Measurements from ENCODE around the gene KDM6A. TPM values are rescaled to one million over a fixed set of nuclear protein-coding genes. Genes with fewer than 3 reads are reported as not detected.

KDM6A gene
- total and polyA plus RNA-seq, 2 donors (not counting 3 experiments of a cell fraction or from before 2014, with no cell fraction given), result 9.0 to 20.6 TPM

- Histone ChIP-seq H3K4me1 (ENCODE audit: control insufficient read depth, extremely low read depth, insufficient read depth, low read length) (peaks cover 14% of the 10 kb centered on the region), H3K9me3 (replicated peaks; ENCODE audit: control insufficient read depth, insufficient read depth, low read length) (no peaks in the 10 kb centered on the region), H3K9me1 (replicated peaks; ENCODE audit: control insufficient read depth, extremely low read depth, insufficient read depth, low read length) (no peaks in the 10 kb centered on the region), H2AFZ (ENCODE audit: low read depth, low read length) (no peak overlapping the region), H3K27ac (ENCODE audit: insufficient read depth, low read depth, low read length) (no peak overlapping the region), H3K4me3 (replicated peaks in 1 of 3; ENCODE audit: insufficient read depth in 1 of 3, low read depth in 1 of 3, low read length in 3 of 3) (no peak overlapping the region), H3K36me3 (ENCODE audit: control insufficient read depth in 2 of 2, extremely low read depth in 1 of 2, insufficient read depth in 2 of 2, low read length in 2 of 2) (no peaks in the 10 kb centered on the region), H3K27me3 (ENCODE audit: control insufficient read depth in 2 of 2, insufficient read depth in 2 of 2, low read length in 2 of 2) (no peaks in the 10 kb centered on the region), H3K79me2 (ENCODE audit: control insufficient read depth, insufficient read depth, low read length) (peaks cover 46% of the 10 kb centered on the region), H3K9ac (replicated peaks; ENCODE audit: extremely low read depth, insufficient read depth, low read length) (no peak overlapping the region), H4K20me1 (replicated peaks; ENCODE audit: control insufficient read depth, extremely low read depth, insufficient read depth, low read length) (no peaks in the 10 kb centered on the region), H3K4me2 (ENCODE audit: insufficient read depth, low read length) (no peak overlapping the region)
- FAIRE-seq (peak; percentile 38), DNase-seq (ENCODE audit: low read depth, low spot score) (peak; percentile 55)
- ChIA-PET POLR2A (no interaction called here), CTCF (interaction anchor here (1.0 kb wide), 2 partner anchors 12 to 115 kb away, joined by 3 read pairs; no protein-coding TSS in a partner anchor)
- TF ChIP-seq JUN (IDR thresholded peaks at IDR 0.05; ENCODE audit: borderline replicate concordance, insufficient read depth, insufficient read length, low read depth) (no peak), MYC (IDR thresholded peaks at IDR 0.05; ENCODE audit: low read depth, low read length) (no peak), GATA2 (IDR thresholded peaks at IDR 0.05; ENCODE audit: insufficient read depth, insufficient read length, low read depth, low read length) (no peak), POLR2A (IDR thresholded peaks at IDR 0.05; ENCODE audit: low read depth, low read length) (no peak), EZH2 (IDR thresholded peaks at IDR 0.05; ENCODE audit: borderline replicate concordance, low read depth, low read length, severe bottlenecking) (no peak), CTCF (IDR thresholded peaks at IDR 0.05; ENCODE audit: extremely low read depth in 1 of 2, insufficient read depth in 1 of 2, low read depth in 1 of 2, low read length in 2 of 2) (no peak)
- dilution Hi-C loops (cut with MboI; ENCODE audit: extremely low pct_ligation_motif_present, low sequenced_read_pairs), result no loop called here
- BruUV-seq (replicated peaks), result no TSS peak
- intact Hi-C loops (cut with micrococcal nuclease), result no loop called here
Measured at GRCh38 chrX:44954562-44954961, 81.6 kb downstream of the KDM6A start.

GRCh38 chrX:44957848-44958247 is 84.9 kb downstream of the KDM6A start:
- Histone ChIP-seq H3K79me2 (ENCODE audit: control insufficient read depth, insufficient read depth, low read length) (peaks cover 44% of the 10 kb centered on the region), H3K4me3 (replicated peaks in 1 of 3; ENCODE audit: insufficient read depth in 1 of 3, low read depth in 1 of 3, low read length in 3 of 3) (no peak overlapping the region), H3K9me1 (replicated peaks; ENCODE audit: control insufficient read depth, extremely low read depth, insufficient read depth, low read length) (no peaks in the 10 kb centered on the region), H4K20me1 (replicated peaks; ENCODE audit: control insufficient read depth, extremely low read depth, insufficient read depth, low read length) (no peaks in the 10 kb centered on the region), H3K36me3 (ENCODE audit: control insufficient read depth in 2 of 2, extremely low read depth in 1 of 2, insufficient read depth in 2 of 2, low read length in 2 of 2) (no peaks in the 10 kb centered on the region), H3K27me3 (ENCODE audit: control insufficient read depth in 2 of 2, insufficient read depth in 2 of 2, low read length in 2 of 2) (no peaks in the 10 kb centered on the region), H3K4me2 (ENCODE audit: insufficient read depth, low read length) (no peak overlapping the region), H3K27ac (ENCODE audit: insufficient read depth, low read depth, low read length) (no peak overlapping the region), H3K9me3 (replicated peaks; ENCODE audit: control insufficient read depth, insufficient read depth, low read length) (no peaks in the 10 kb centered on the region), H3K9ac (replicated peaks; ENCODE audit: extremely low read depth, insufficient read depth, low read length) (no peak overlapping the region), H3K4me1 (ENCODE audit: control insufficient read depth, extremely low read depth, insufficient read depth, low read length) (peaks cover 14% of the 10 kb centered on the region), H2AFZ (ENCODE audit: low read depth, low read length) (no peak overlapping the region)
- ChIA-PET POLR2A (interaction anchor here (1.1 kb wide), 1 partner anchor 85 kb away, joined by 12 read pairs; the partner anchor contains the start of gene KDM6A), CTCF (no interaction called here)
- dilution Hi-C loops (cut with MboI; ENCODE audit: extremely low pct_ligation_motif_present, low sequenced_read_pairs), result no loop called here
- no peak for TF ChIP-seq POLR2AphosphoS5 (IDR thresholded peaks at IDR 0.05; ENCODE audit: insufficient read depth, low read depth, low read length)
- TF ChIP-seq JUN (IDR thresholded peaks at IDR 0.05; ENCODE audit: borderline replicate concordance, insufficient read depth, insufficient read length, low read depth), result no peak
- no peak for TF ChIP-seq CTCF (IDR thresholded peaks at IDR 0.05; ENCODE audit: extremely low read depth in 1 of 2, insufficient read depth in 1 of 2, low read depth in 1 of 2, low read length in 2 of 2)
- no peak for TF ChIP-seq FOS (IDR thresholded peaks at IDR 0.05; ENCODE audit: borderline replicate concordance, insufficient read depth, low read length)
- no peak for TF ChIP-seq MYC (IDR thresholded peaks at IDR 0.05; ENCODE audit: low read depth, low read length)
- no peak for TF ChIP-seq MAX (IDR thresholded peaks at IDR 0.05; ENCODE audit: insufficient read depth, insufficient read length)
- TF ChIP-seq EZH2 (IDR thresholded peaks at IDR 0.05; ENCODE audit: borderline replicate concordance, low read depth, low read length, severe bottlenecking), result no peak
- no peak for TF ChIP-seq POLR2A (IDR thresholded peaks at IDR 0.05; ENCODE audit: low read depth, low read length)
- TF ChIP-seq GATA2 (IDR thresholded peaks at IDR 0.05; ENCODE audit: insufficient read depth, insufficient read length, low read depth, low read length), result no peak
- intact Hi-C loops (cut with micrococcal nuclease), result no loop called here
- BruUV-seq (replicated peaks), result no TSS peak
- FAIRE-seq, result no peak
- DNase-seq (ENCODE audit: low read depth, low spot score), result no peak
